HUES64 (cell line): ENCODE results near the gene FOXP4.
A peak's percentile ranks its signal among the peaks of the same experiment; 100 is the strongest.

Experiments used
- H3K27ac ChIP-seq: 2 replicates; pipeline ENCODE4 v1.7.0; 2013; ENCODE audit warnings: low read depth, low read length, inconsistent platforms
- H3K27me3 ChIP-seq: 2 replicates; pipeline ENCODE4 v1.6.1; 2013; ENCODE audit warnings: mild to moderate bottlenecking, low read length; ENCODE audit not compliant: insufficient read depth
- H3K36me3 ChIP-seq: 2 replicates; pipeline ENCODE4 v1.6.1; 2013; ENCODE audit warnings: mild to moderate bottlenecking, low read length; ENCODE audit not compliant: insufficient read depth
- H3K4me1 ChIP-seq: 2 replicates; pipeline ENCODE4 v1.6.1; 2013; ENCODE audit warnings: mild to moderate bottlenecking, low read length, moderate library complexity; ENCODE audit not compliant: insufficient read depth
- H3K4me3 ChIP-seq: 2 replicates; pipeline ENCODE4 v1.5.1; 2013; ENCODE audit warnings: mild to moderate bottlenecking, low read length, moderate library complexity
- H3K9ac ChIP-seq: 2 replicates; pipeline ENCODE4 v1.6.1; 2013; ENCODE audit warnings: mild to moderate bottlenecking, low read depth, low read length
- H3K9me3 ChIP-seq: 2 replicates; pipeline ENCODE4 v1.6.1; 2013; ENCODE audit warnings: low read depth, low read length; ENCODE audit not compliant: insufficient read depth
- WGBS: fragments of 150-250, 120-280 bp; methylation state at CpG from one replicate; pipeline ENCODE4 v1.1.7; 2013; ENCODE audit warnings: missing lambda C conversion rate; 5-methylcytosine and 5-hydroxymethylcytosine counted together

Gene FOXP4

GRCh38 chr6:41634657-41635056 is 88.5 kb downstream of the FOXP4 start:
- H3K4me1 ChIP-seq, result peaks cover 20% of the 10 kb centered on the region
- peaks cover 50% of the 10 kb centered on the region for H3K27me3 ChIP-seq
- WGBS, result 39% methylated on average over 4 of the region's 4 CpGs
- no peaks in the 10 kb centered on the region for H3K9me3 ChIP-seq
- H3K27ac ChIP-seq, result no peak overlapping the region
- no peaks in the 10 kb centered on the region for H3K36me3 ChIP-seq
- no peak overlapping the region for H3K9ac ChIP-seq
- H3K4me3 ChIP-seq, result no peak overlapping the region

- H3K36me3 ChIP-seq, result no peaks in the 10 kb centered on the region
- WGBS, result 85% methylated on average over 6 of the region's 6 CpGs
- no peak overlapping the region for H3K9ac ChIP-seq
- peaks cover 27% of the 10 kb centered on the region for H3K4me1 ChIP-seq
- H3K4me3 ChIP-seq, result no peak overlapping the region
- peaks cover 56% of the 10 kb centered on the region for H3K27me3 ChIP-seq
- no peak overlapping the region for H3K27ac ChIP-seq
- H3K9me3 ChIP-seq, result no peaks in the 10 kb centered on the region
Observed at GRCh38 chr6:41635365-41635764, 89.2 kb downstream of the FOXP4 start.

- Histone ChIP-seq H3K4me3 (peak overlapping the region; percentile 88), H3K36me3 (no peaks in the 10 kb centered on the region), H3K9me3 (no peaks in the 10 kb centered on the region), H3K27me3 (peaks cover 67% of the 10 kb centered on the region), H3K9ac (peak overlapping the region; percentile 45; the same call in 1 of the 2 replicates), H3K27ac (no peak overlapping the region), H3K4me1 (peaks cover 35% of the 10 kb centered on the region)
- WGBS, result 3% methylated on average over 31 of the region's 31 CpGs
Observed at GRCh38 chr6:41636833-41637193, 90.6 kb downstream of the FOXP4 start.

DNA sequence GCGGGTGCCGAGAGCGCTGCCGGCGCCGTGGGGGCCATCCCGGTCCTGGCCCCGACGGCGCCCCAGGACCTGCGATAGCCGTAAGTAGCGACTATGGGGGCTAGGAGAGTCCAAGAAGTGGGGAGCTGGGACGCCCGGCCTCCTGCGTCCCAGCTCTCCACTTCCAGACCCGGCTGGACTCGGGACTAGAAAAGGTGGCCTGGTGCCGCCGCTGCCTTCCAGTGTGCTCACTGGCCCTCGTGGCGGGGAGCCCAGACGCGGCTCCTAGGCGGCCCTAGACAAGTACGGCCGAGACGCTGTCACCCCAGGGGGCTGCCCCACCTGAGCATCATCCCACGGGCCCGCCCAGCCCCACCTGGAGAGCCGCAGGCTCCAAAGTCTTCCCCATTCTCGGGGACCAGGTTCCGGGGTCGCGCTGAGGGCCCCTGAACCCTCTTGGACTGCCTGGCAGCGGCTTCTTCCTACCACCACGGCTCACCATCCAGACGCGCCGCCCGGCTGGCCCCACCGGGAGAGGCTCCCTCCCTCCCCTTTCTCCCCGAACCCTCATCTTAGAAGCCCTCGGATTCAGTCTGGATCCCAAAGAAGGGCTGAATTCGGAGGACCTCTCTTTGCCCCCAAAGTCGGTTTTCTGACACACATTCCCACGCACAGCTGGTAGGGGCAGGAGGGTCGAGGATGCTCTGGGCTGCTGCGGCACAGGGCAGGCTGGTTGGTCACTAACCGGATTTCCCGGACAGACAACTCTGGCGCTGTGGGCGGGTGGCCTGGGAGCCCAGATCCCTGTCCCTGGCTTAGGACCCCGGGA is 91.2 kb downstream of the FOXP4 start:
- Histone ChIP-seq H3K4me3 (peak overlapping the region; percentile 88), H3K4me1 (peaks cover 35% of the 10 kb centered on the region), H3K9me3 (no peaks in the 10 kb centered on the region), H3K27ac (no peak overlapping the region), H3K36me3 (no peaks in the 10 kb centered on the region), H3K9ac (peak overlapping the region; percentile 65; the same call in 1 of the 2 replicates), H3K27me3 (peaks cover 64% of the 10 kb centered on the region)
- WGBS, result 2% methylated on average over 54 of the region's 54 CpGs

GRCh38 chr6:41638002-41638934 is 92.1 kb downstream of the FOXP4 start, which contains the start of gene MDFI:
MDFI (plus strand) TSS chr6:41638468; CDS start chr6:41638750, 282 bp downstream.
- H3K27ac ChIP-seq, result peak within 1 kb of the TSS; percentile 60; the same call in 1 of the 2 replicates
- under 1% methylated on average over 86 of the region's 86 CpGs for WGBS
- H3K9ac ChIP-seq, result peak within 1 kb of the TSS; percentile 75
- H3K9me3 ChIP-seq, result no peaks in the 10 kb centered on the region
- peak within 1 kb of the TSS; percentile 88 for H3K4me3 ChIP-seq
- no peaks in the 10 kb centered on the region for H3K36me3 ChIP-seq
- peaks cover 60% of the 10 kb centered on the region for H3K27me3 ChIP-seq
- peaks cover 44% of the 10 kb centered on the region for H3K4me1 ChIP-seq

GRCh38 chr6:41638935-41639808 is 93.0 kb downstream of the FOXP4 start:
- 2% methylated on average over 36 of the region's 40 CpGs for WGBS
- peak overlapping the region; percentile 60; the same call in 1 of the 2 replicates for H3K27ac ChIP-seq
- H3K27me3 ChIP-seq, result peaks cover 60% of the 10 kb centered on the region
- no peaks in the 10 kb centered on the region for H3K36me3 ChIP-seq
- peak overlapping the region; percentile 75 for H3K9ac ChIP-seq
- H3K4me1 ChIP-seq, result peaks cover 51% of the 10 kb centered on the region
- H3K4me3 ChIP-seq, result peak overlapping the region; percentile 88
- H3K9me3 ChIP-seq, result no peaks in the 10 kb centered on the region

- WGBS, result 18% methylated on average over 8 of the region's 8 CpGs
- H3K9ac ChIP-seq, result peak overlapping the region; percentile 75; the same call in 1 of the 2 replicates
- peaks cover 51% of the 10 kb centered on the region for H3K4me1 ChIP-seq
- H3K27ac ChIP-seq, result no peak overlapping the region
- peak overlapping the region; percentile 88 for H3K4me3 ChIP-seq
- no peaks in the 10 kb centered on the region for H3K9me3 ChIP-seq
- H3K36me3 ChIP-seq, result no peaks in the 10 kb centered on the region
- H3K27me3 ChIP-seq, result peaks cover 57% of the 10 kb centered on the region
Observed at GRCh38 chr6:41639809-41640371, 93.7 kb downstream of the FOXP4 start.

DNA sequence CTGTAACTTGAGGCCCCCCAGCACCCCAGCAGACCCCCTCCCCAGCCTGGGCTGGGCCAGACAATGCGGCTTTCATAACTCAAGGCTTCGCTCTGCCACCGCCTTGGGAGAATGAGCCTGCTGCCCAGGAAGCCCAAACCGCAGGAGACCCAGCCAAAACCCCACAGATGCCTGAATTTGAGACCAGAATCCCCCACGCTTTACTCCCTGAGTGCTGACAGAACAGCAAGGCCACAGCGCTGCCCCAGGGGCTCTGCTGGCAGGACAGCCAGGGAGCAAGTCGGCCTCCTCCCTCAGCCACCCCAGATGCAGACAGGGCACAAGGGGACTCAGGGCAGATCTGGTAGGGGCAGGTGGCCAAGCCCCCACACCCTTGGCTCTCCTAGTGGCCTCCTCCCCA is 94.2 kb downstream of the FOXP4 start:
- H3K27me3 ChIP-seq, result peaks cover 52% of the 10 kb centered on the region
- no peaks in the 10 kb centered on the region for H3K36me3 ChIP-seq
- H3K27ac ChIP-seq, result no peak overlapping the region
- no peak overlapping the region for H3K9ac ChIP-seq
- H3K4me3 ChIP-seq, result peak overlapping the region; percentile 88
- H3K9me3 ChIP-seq, result no peaks in the 10 kb centered on the region
- peaks cover 52% of the 10 kb centered on the region for H3K4me1 ChIP-seq
- 63% methylated on average over 7 of the region's 7 CpGs for WGBS

- Histone ChIP-seq H3K4me1 (peaks cover 57% of the 10 kb centered on the region), H3K9ac (no peak overlapping the region), H3K27ac (no peak overlapping the region), H3K27me3 (peaks cover 42% of the 10 kb centered on the region), H3K9me3 (no peaks in the 10 kb centered on the region), H3K36me3 (peaks cover 6% of the 10 kb centered on the region), H3K4me3 (no peak overlapping the region)
- 84% methylated on average over 9 of the region's 9 CpGs for WGBS
Observed at GRCh38 chr6:41641352-41641925, 95.3 kb downstream of the FOXP4 start.
